ENCODE measurements around the gene CENPB.
A peak's percentile ranks its signal among the peaks of the same experiment; 100 is the strongest.

Gene CENPB

GRCh38 chr20:3784216-3784853 is 2.2 kb downstream of the CENPB start:
- Histone ChIP-seq H3K27me3 (replicated peaks in 2 of 5; ENCODE audit: control insufficient read depth in 4 of 5, insufficient read depth in 5 of 5, low read length in 4 of 5) (peaks cover 0 to 6% (median 5%) of the 10 kb centered on the region in 5 experiments), H3K4me1 (ENCODE audit: control extremely low read depth in 1 of 4, control insufficient read depth in 4 of 4, insufficient read depth in 4 of 4, low read length in 3 of 4) (peaks cover 7 to 35% (median 28%) of the 10 kb centered on the region in 4 experiments), H3K9me3 (ENCODE audit: control extremely low read depth in 1 of 5, control insufficient read depth in 4 of 5, insufficient read depth in 2 of 5, low read depth in 1 of 5, low read length in 4 of 5) (no peaks in the 10 kb centered on the region), H3K36me3 (ENCODE audit: control insufficient read depth in 4 of 4, insufficient read depth in 4 of 4, low read length in 3 of 4) (peaks cover 0 to 11% (median 7%) of the 10 kb centered on the region in 4 experiments), H3K4me3 (ENCODE audit: control insufficient read depth in 1 of 7, extremely low read depth in 1 of 7, insufficient read depth in 4 of 7, low read depth in 2 of 7, low read length in 6 of 7) (no peak overlapping the region), H3K27ac (ENCODE audit: insufficient read depth in 1 of 2, low read depth in 1 of 2, low read length in 2 of 2, poor library complexity in 1 of 2, severe bottlenecking in 2 of 2) (no peak overlapping the region)
- WGBS (ENCODE audit: insufficient coverage) = 87% methylated on average over 15 of the region's 17 CpGs
- CTCF ChIA-PET = interaction anchor here (1.0 to 9.4 kb wide), 3 partner anchors 34 to 74 kb away, joined by 3 to 127 read pairs (median 4); partner anchors contain the start of gene AP5S1
- POLR2A ChIA-PET = no interaction called here
- no peak for DNase-seq

- Histone ChIP-seq H3K4me1 (ENCODE audit: control extremely low read depth in 1 of 4, control insufficient read depth in 4 of 4, insufficient read depth in 4 of 4, low read length in 3 of 4) (peaks cover 7 to 35% (median 29%) of the 10 kb centered on the region in 4 experiments), H3K27ac (ENCODE audit: insufficient read depth in 1 of 2, low read depth in 1 of 2, low read length in 2 of 2, poor library complexity in 1 of 2, severe bottlenecking in 2 of 2) (peak overlapping the region in 1 of 2 experiments; percentile 25), H3K4me3 (ENCODE audit: control insufficient read depth in 1 of 7, extremely low read depth in 1 of 7, insufficient read depth in 4 of 7, low read depth in 2 of 7, low read length in 6 of 7) (no peak overlapping the region), H3K9me3 (ENCODE audit: control extremely low read depth in 1 of 5, control insufficient read depth in 4 of 5, insufficient read depth in 2 of 5, low read depth in 1 of 5, low read length in 4 of 5) (no peaks in the 10 kb centered on the region), H3K27me3 (replicated peaks in 2 of 5; ENCODE audit: control insufficient read depth in 4 of 5, insufficient read depth in 5 of 5, low read length in 4 of 5) (peaks cover 0 to 13% (median 9%) of the 10 kb centered on the region in 5 experiments), H3K36me3 (ENCODE audit: control insufficient read depth in 4 of 4, insufficient read depth in 4 of 4, low read length in 3 of 4) (peaks cover 0 to 11% (median 7%) of the 10 kb centered on the region in 4 experiments)
- no peak for DNase-seq
- POLR2A ChIA-PET = no interaction called here
- CTCF ChIA-PET = interaction anchor here (1.4 to 9.4 kb wide), 2 partner anchors 35 to 74 kb away, joined by 4 to 127 read pairs; partner anchors contain the start of gene AP5S1
- WGBS (ENCODE audit: insufficient coverage) = 89% methylated on average over 9 of the region's 10 CpGs
Observed at GRCh38 chr20:3783511-3784195, 2.9 kb downstream of the CENPB start.

DNA sequence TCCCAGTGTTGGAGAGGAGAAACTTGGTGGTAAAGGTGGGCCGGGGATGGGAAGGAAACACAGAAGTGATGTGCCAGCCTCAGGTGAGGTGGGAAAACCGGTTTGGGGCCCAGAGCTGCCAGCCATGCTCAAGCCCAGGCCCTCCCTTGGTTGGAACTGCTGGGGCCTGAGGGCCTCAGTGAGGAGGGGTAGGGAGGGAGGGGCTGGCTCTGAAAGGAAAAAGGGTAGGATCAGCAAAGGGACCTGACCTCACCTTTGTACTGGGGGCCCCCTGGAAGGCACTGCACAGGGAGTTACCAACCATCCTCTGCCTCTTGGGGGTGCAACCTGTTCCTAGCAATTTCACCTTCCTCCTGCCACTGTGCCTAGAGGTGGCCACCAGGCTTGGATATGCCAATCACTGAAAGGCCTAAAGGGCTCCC is 3.5 kb downstream of the CENPB start:
- Histone ChIP-seq H3K36me3 (ENCODE audit: control insufficient read depth in 4 of 4, insufficient read depth in 4 of 4, low read length in 3 of 4) (peaks cover 0 to 11% (median 7%) of the 10 kb centered on the region in 4 experiments), H3K9me3 (ENCODE audit: control extremely low read depth in 1 of 5, control insufficient read depth in 4 of 5, insufficient read depth in 2 of 5, low read depth in 1 of 5, low read length in 4 of 5) (no peaks in the 10 kb centered on the region), H3K27me3 (replicated peaks in 2 of 5; ENCODE audit: control insufficient read depth in 4 of 5, insufficient read depth in 5 of 5, low read length in 4 of 5) (peaks cover 0 to 19% (median 13%) of the 10 kb centered on the region in 5 experiments), H3K27ac (ENCODE audit: insufficient read depth in 1 of 2, low read depth in 1 of 2, low read length in 2 of 2, poor library complexity in 1 of 2, severe bottlenecking in 2 of 2) (peak overlapping the region in 1 of 2 experiments; percentile 25), H3K4me3 (ENCODE audit: control insufficient read depth in 1 of 7, extremely low read depth in 1 of 7, insufficient read depth in 4 of 7, low read depth in 2 of 7, low read length in 6 of 7) (no peak overlapping the region), H3K4me1 (ENCODE audit: control extremely low read depth in 1 of 4, control insufficient read depth in 4 of 4, insufficient read depth in 4 of 4, low read length in 3 of 4) (peaks cover 7 to 41% (median 34%) of the 10 kb centered on the region in 4 experiments)
- CTCF ChIA-PET = interaction anchor here (9.4 kb wide), 1 partner anchor 36 kb away, joined by 127 read pairs; the partner anchor contains the start of gene AP5S1
- WGBS (ENCODE audit: insufficient coverage) = 100% methylated on average over 2 of the region's 2 CpGs
- no peak for DNase-seq
- POLR2A ChIA-PET = no interaction called here

- peaks cover 7 to 44% (median 38%) of the 10 kb centered on the region in 4 experiments for H3K4me1 ChIP-seq (ENCODE audit: control extremely low read depth in 1 of 4, control insufficient read depth in 4 of 4, insufficient read depth in 4 of 4, low read length in 3 of 4)
- no peak for DNase-seq
- POLR2A ChIA-PET = no interaction called here
- H3K9me3 ChIP-seq (ENCODE audit: control extremely low read depth in 1 of 5, control insufficient read depth in 4 of 5, insufficient read depth in 2 of 5, low read depth in 1 of 5, low read length in 4 of 5) = no peaks in the 10 kb centered on the region
- H3K27me3 ChIP-seq (replicated peaks in 2 of 5; ENCODE audit: control insufficient read depth in 4 of 5, insufficient read depth in 5 of 5, low read length in 4 of 5) = peaks cover 0 to 23% (median 15%) of the 10 kb centered on the region in 5 experiments
- H3K27ac ChIP-seq (ENCODE audit: insufficient read depth in 1 of 2, low read depth in 1 of 2, low read length in 2 of 2, poor library complexity in 1 of 2, severe bottlenecking in 2 of 2) = no peak overlapping the region
- CTCF ChIA-PET = no interaction called here
- H3K4me3 ChIP-seq (ENCODE audit: control insufficient read depth in 1 of 7, extremely low read depth in 1 of 7, insufficient read depth in 4 of 7, low read depth in 2 of 7, low read length in 6 of 7) = no peak overlapping the region
- H3K36me3 ChIP-seq (ENCODE audit: control insufficient read depth in 4 of 4, insufficient read depth in 4 of 4, low read length in 3 of 4) = peaks cover 0 to 11% (median 7%) of the 10 kb centered on the region in 4 experiments
- 93% methylated on average over 5 of the region's 6 CpGs for WGBS (ENCODE audit: insufficient coverage)
Observed at GRCh38 chr20:3782597-3782996, 3.9 kb downstream of the CENPB start.

DNA sequence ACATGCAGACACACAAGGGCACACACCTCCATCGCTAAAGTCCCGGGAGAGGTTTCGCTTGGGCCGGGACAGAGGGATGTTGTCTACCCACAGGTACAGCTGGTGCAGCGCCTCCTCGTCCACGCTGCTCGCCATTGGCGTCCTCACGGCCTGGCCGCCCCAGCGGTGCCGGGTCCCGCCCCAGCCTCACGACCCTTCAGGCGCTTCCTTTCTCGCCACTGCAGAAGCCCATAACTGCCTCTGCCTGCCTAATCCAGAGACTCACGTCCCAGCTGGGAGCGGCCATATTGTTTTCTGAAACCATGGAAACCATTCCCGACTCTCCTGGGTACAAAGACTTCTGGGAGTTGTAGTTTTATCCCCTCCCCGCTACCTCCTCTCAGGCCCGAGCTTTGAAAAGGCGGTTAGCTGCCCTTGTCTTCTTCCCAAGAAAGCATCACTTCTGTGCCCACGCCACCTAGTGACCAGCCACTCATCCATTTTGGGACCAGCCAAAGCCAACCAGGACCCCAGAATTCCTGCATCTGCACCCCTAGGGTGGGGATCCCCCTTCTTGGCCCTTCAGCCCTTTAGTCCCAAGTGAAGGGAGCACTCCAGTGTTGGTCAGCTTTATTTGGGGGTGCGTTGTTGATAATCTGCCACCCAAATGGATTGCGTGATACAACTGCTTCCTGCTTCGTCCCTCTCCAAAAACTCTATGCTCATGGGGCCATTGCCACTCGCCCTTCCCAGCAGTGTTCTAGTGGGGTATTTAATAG is 5.2 kb downstream of the CENPB start, which contains the start of gene SPEF1:
SPEF1 (minus strand) TSS at position 296 of the 758 bp plus-strand sequence; CDS start at position 135, 161 bp downstream.
- 10% methylated on average over 24 of the region's 28 CpGs for WGBS (ENCODE audit: insufficient coverage)
- H3K9me3 ChIP-seq (ENCODE audit: control extremely low read depth in 1 of 5, control insufficient read depth in 4 of 5, insufficient read depth in 2 of 5, low read depth in 1 of 5, low read length in 4 of 5) = no peaks in the 10 kb centered on the region
- ChIA-PET CTCF (interaction anchor here (0.7 to 1.5 kb wide), 6 partner anchors 9 to 74 kb away, joined by 3 to 5 read pairs (median 4); partner anchors contain the start of gene AP5S1), POLR2A (interaction anchor here (1.2 kb wide), 1 partner anchor 37 kb away, joined by 3 read pairs; no protein-coding TSS in a partner anchor)
- H3K4me1 ChIP-seq (ENCODE audit: control extremely low read depth in 1 of 4, control insufficient read depth in 4 of 4, insufficient read depth in 4 of 4, low read length in 3 of 4) = peaks cover 0 to 43% (median 37%) of the 10 kb centered on the region in 4 experiments
- DNase-seq = peak; percentile 83 to 89 (median 85)
- H3K4me3 ChIP-seq (ENCODE audit: control insufficient read depth in 1 of 7, extremely low read depth in 1 of 7, insufficient read depth in 4 of 7, low read depth in 2 of 7, low read length in 6 of 7) = peak within 1 kb of the TSS in 6 of 7 experiments; percentile 31 to 73 (median 60)
- H3K27ac ChIP-seq (ENCODE audit: insufficient read depth in 1 of 2, low read depth in 1 of 2, low read length in 2 of 2, poor library complexity in 1 of 2, severe bottlenecking in 2 of 2) = no peak within 1 kb of the TSS
- H3K27me3 ChIP-seq (replicated peaks in 2 of 5; ENCODE audit: control insufficient read depth in 4 of 5, insufficient read depth in 5 of 5, low read length in 4 of 5) = peaks cover 0 to 34% (median 18%) of the 10 kb centered on the region in 5 experiments
- H3K36me3 ChIP-seq (ENCODE audit: control insufficient read depth in 4 of 4, insufficient read depth in 4 of 4, low read length in 3 of 4) = peaks cover 0 to 11% (median 7%) of the 10 kb centered on the region in 4 experiments

GRCh38 chr20:3778976-3779375 is 7.6 kb downstream of the CENPB start:
- Histone ChIP-seq H3K27ac (ENCODE audit: insufficient read depth in 1 of 2, low read depth in 1 of 2, low read length in 2 of 2, poor library complexity in 1 of 2, severe bottlenecking in 2 of 2) (no peak overlapping the region), H3K4me1 (ENCODE audit: control extremely low read depth in 1 of 4, control insufficient read depth in 4 of 4, insufficient read depth in 4 of 4, low read length in 3 of 4) (peaks cover 0 to 25% (median 22%) of the 10 kb centered on the region in 4 experiments), H3K4me3 (ENCODE audit: control insufficient read depth in 1 of 7, extremely low read depth in 1 of 7, insufficient read depth in 4 of 7, low read depth in 2 of 7, low read length in 6 of 7) (no peak overlapping the region), H3K36me3 (ENCODE audit: control insufficient read depth in 4 of 4, insufficient read depth in 4 of 4, low read length in 3 of 4) (peaks cover 0 to 4% (median 2%) of the 10 kb centered on the region in 4 experiments), H3K9me3 (ENCODE audit: control extremely low read depth in 1 of 5, control insufficient read depth in 4 of 5, insufficient read depth in 2 of 5, low read depth in 1 of 5, low read length in 4 of 5) (peaks cover 0 to 2% (median 0%) of the 10 kb centered on the region in 5 experiments), H3K27me3 (replicated peaks in 2 of 5; ENCODE audit: control insufficient read depth in 4 of 5, insufficient read depth in 5 of 5, low read length in 4 of 5) (peaks cover 0 to 35% (median 18%) of the 10 kb centered on the region in 5 experiments)
- 38% methylated on average over 16 of the region's 18 CpGs for WGBS (ENCODE audit: insufficient coverage)
- no peak for DNase-seq
- ChIA-PET POLR2A (no interaction called here), CTCF (interaction anchor here (0.6 to 1.5 kb wide), 11 partner anchors 10 to 1176 kb away, joined by 3 to 8 read pairs (median 4); partner anchors contain the start of gene AP5S1)

Measured in common myeloid progenitor, CD34-positive (primary cell).